CD4-positive, alpha-beta memory T cell (primary cell): ENCODE results near the gene ACP4. TPM values are rescaled to one million over a fixed set of nuclear protein-coding genes. Genes with fewer than 3 reads are reported as not detected.

Source experiments
- CTCF ChIA-PET: fragments of 350-600 bp; sonication (Branson Sonifier 250); formaldehyde crosslinking; loops from one replicate; lab custom pipeline; 2021; ENCODE audit warnings: inconsistent platforms; ENCODE audit not compliant: partially characterized antibody; lab: Charles Lee
- POLR2A ChIA-PET: fragments of 350-600 bp; sonication (Branson Sonifier 250); formaldehyde crosslinking; loops from one replicate; lab custom pipeline; 2021; ENCODE audit not compliant: partially characterized antibody; lab: Charles Lee
- DNase-seq, 5 donors: peaks; one replicate each; pipeline versions ENCODE4 v3.0.0 to v3.0.0-alpha.2; 2020 to 2022; ENCODE audit warnings: mixed read lengths in 1 of 5
- H3K27ac ChIP-seq: one replicate; pipeline ENCODE4 v1.7.0; 2013; ENCODE audit warnings: low read depth, low read length
- H3K27me3 ChIP-seq: 2 replicates; pipeline ENCODE4 v1.7.0; 2013; ENCODE audit warnings: mild to moderate bottlenecking, low read length, moderate library complexity; ENCODE audit not compliant: insufficient read depth
- H3K36me3 ChIP-seq: 2 replicates; pipeline ENCODE4 v1.7.0; 2013; ENCODE audit warnings: mild to moderate bottlenecking, low read length, moderate library complexity; ENCODE audit not compliant: insufficient read depth
- H3K4me1 ChIP-seq: 2 replicates; pipeline ENCODE4 v1.7.0; 2013; ENCODE audit warnings: mild to moderate bottlenecking, low read length, moderate library complexity; ENCODE audit not compliant: insufficient read depth
- H3K4me3 ChIP-seq, 2 donors: one replicate each; pipeline ENCODE4 v1.7.0; 2013; ENCODE audit warnings: low read length in 2 of 2, mild to moderate bottlenecking in 1 of 2
- H3K9me3 ChIP-seq, 2 donors: one replicate each; pipeline ENCODE4 v1.7.0; 2013; ENCODE audit warnings: low read length in 2 of 2, control low read depth in 1 of 2; ENCODE audit not compliant: control insufficient read depth in 1 of 2
- H3K27ac Mint-ChIP-seq, 7 donors: one replicate each; pipeline ENCODE4 v1.8.0; 2020 to 2021; ENCODE audit warnings: mixed read lengths in 7 of 7, mild to moderate bottlenecking in 6 of 7, inconsistent platforms in 3 of 7, moderate library complexity in 3 of 7
- H3K27me3 Mint-ChIP-seq, 2 donors: one replicate each; pipeline ENCODE4 v1.8.0; 2020 to 2021; ENCODE audit warnings: mixed read lengths in 2 of 2
- H3K36me3 Mint-ChIP-seq, 2 donors: one replicate each; pipeline ENCODE4 v1.8.0; 2020 to 2021; ENCODE audit warnings: mixed read lengths in 2 of 2, inconsistent platforms in 1 of 2, mild to moderate bottlenecking in 1 of 2
- H3K4me1 Mint-ChIP-seq, 4 donors: one replicate each; pipeline ENCODE4 v1.8.0; 2020 to 2021; ENCODE audit warnings: mixed read lengths in 4 of 4, mild to moderate bottlenecking in 1 of 4
- H3K4me3 Mint-ChIP-seq, 8 donors: one replicate each; pipeline ENCODE4 v1.8.0; 2020 to 2021; ENCODE audit warnings: mixed read lengths in 8 of 8, mild to moderate bottlenecking in 7 of 8, moderate library complexity in 6 of 8, inconsistent platforms in 3 of 8
- H3K9me3 Mint-ChIP-seq, 8 donors: one replicate each; pipeline ENCODE4 v1.8.0; 2020 to 2021; ENCODE audit warnings: mixed read lengths in 8 of 8, mild to moderate bottlenecking in 5 of 8, inconsistent platforms in 3 of 8, moderate library complexity in 1 of 8
- intact Hi-C: fragments of 100-400 bp; cut with micrococcal nuclease; formaldehyde crosslinking; loops from one replicate; pipeline ENCODE4 v1.15.1; 2023
- polyA plus RNA-seq, 2 donors: library from polyadenylated mRNA; unstranded; fragments of 300-500 nt; fragmentation: Illumina TruSeq; gene quantifications; one replicate each; pipeline ENCODE4 v1.2.3, GENCODE V29; 2021
- total RNA-seq, 2 experiments: library from RNA; stranded (reverse); gene quantifications; one replicate each; pipeline ENCODE4 v1.2.3, GENCODE V29; 2021

ACP4 gene
- total and polyA plus RNA-seq, 4 experiments from 2014 or later: not detected

GRCh38 chr19:50797429-50797780 lies 7.2 kb downstream of the ACP4 start:
- CTCF ChIA-PET: interaction anchor here (1.9 kb wide), 1 partner anchor 13 kb away, joined by 4 read pairs; no protein-coding TSS in a partner anchor
- intact Hi-C loops: no loop called here
- H3K36me3 Mint-ChIP-seq: peaks cover 10 to 28% of the 10 kb centered on the region in 2 donors
- Histone ChIP-seq H3K9me3 (no peaks in the 10 kb centered on the region), H3K27ac (no peak overlapping the region), H3K36me3 (peaks cover 23% of the 10 kb centered on the region), H3K4me3 (no peak overlapping the region), H3K4me1 (peaks cover 10% of the 10 kb centered on the region), H3K27me3 (no peaks in the 10 kb centered on the region)
- no peaks in the 10 kb centered on the region for H3K9me3 Mint-ChIP-seq
- no peak for DNase-seq
- H3K27me3 Mint-ChIP-seq: no peaks in the 10 kb centered on the region
- peaks cover 10 to 17% (median 16%) of the 10 kb centered on the region in 4 donors for H3K4me1 Mint-ChIP-seq
- H3K27ac Mint-ChIP-seq: no peak overlapping the region
- H3K4me3 Mint-ChIP-seq: no peak overlapping the region
- POLR2A ChIA-PET: no interaction called here

- peaks cover 23% of the 10 kb centered on the region for H3K36me3 ChIP-seq
- no peaks in the 10 kb centered on the region for H3K27me3 ChIP-seq
- peaks cover 10 to 31% of the 10 kb centered on the region in 2 donors for H3K36me3 Mint-ChIP-seq
- intact Hi-C loops: no loop called here
- peak overlapping the region in 1 of 8 donors; percentile 36 for H3K4me3 Mint-ChIP-seq
- H3K27me3 Mint-ChIP-seq: no peaks in the 10 kb centered on the region
- POLR2A ChIA-PET: no interaction called here
- H3K4me1 ChIP-seq: peaks cover 16% of the 10 kb centered on the region
- no peaks in the 10 kb centered on the region for H3K9me3 Mint-ChIP-seq
- no peak overlapping the region for H3K4me3 ChIP-seq
- CTCF ChIA-PET: no interaction called here
- H3K9me3 ChIP-seq: no peaks in the 10 kb centered on the region
- no peak overlapping the region for H3K27ac ChIP-seq
- H3K27ac Mint-ChIP-seq: no peak overlapping the region
- DNase-seq: no peak
- peaks cover 14 to 23% (median 21%) of the 10 kb centered on the region in 4 donors for H3K4me1 Mint-ChIP-seq
Measured at GRCh38 chr19:50797781-50798658, 7.8 kb downstream of the ACP4 start.

- H3K9me3 Mint-ChIP-seq: no peaks in the 10 kb centered on the region
- peaks cover 10 to 38% of the 10 kb centered on the region in 2 donors for H3K36me3 Mint-ChIP-seq
- CTCF ChIA-PET: no interaction called here
- DNase-seq: no peak
- H3K27me3 Mint-ChIP-seq: no peaks in the 10 kb centered on the region
- Histone ChIP-seq H3K4me1 (peaks cover 25% of the 10 kb centered on the region), H3K27me3 (no peaks in the 10 kb centered on the region), H3K9me3 (no peaks in the 10 kb centered on the region), H3K36me3 (peaks cover 23% of the 10 kb centered on the region), H3K27ac (no peak overlapping the region), H3K4me3 (no peak overlapping the region)
- intact Hi-C loops: no loop called here
- POLR2A ChIA-PET: no interaction called here
- H3K27ac Mint-ChIP-seq: no peak overlapping the region
- H3K4me3 Mint-ChIP-seq: no peak overlapping the region
- peaks cover 20 to 32% (median 28%) of the 10 kb centered on the region in 4 donors for H3K4me1 Mint-ChIP-seq
Measured at GRCh38 chr19:50798659-50799546, 8.7 kb downstream of the ACP4 start.

- H3K36me3 Mint-ChIP-seq: peaks cover 10 to 39% of the 10 kb centered on the region in 2 donors
- Histone ChIP-seq H3K27me3 (no peaks in the 10 kb centered on the region), H3K36me3 (peaks cover 23% of the 10 kb centered on the region), H3K9me3 (no peaks in the 10 kb centered on the region), H3K4me1 (peaks cover 20% of the 10 kb centered on the region), H3K4me3 (no peak overlapping the region), H3K27ac (no peak overlapping the region)
- H3K4me3 Mint-ChIP-seq: no peak overlapping the region
- H3K4me1 Mint-ChIP-seq: peaks cover 21 to 33% (median 27%) of the 10 kb centered on the region in 4 donors
- H3K9me3 Mint-ChIP-seq: peaks cover 0 to 2% (median 0%) of the 10 kb centered on the region in 8 donors
- ChIA-PET CTCF (no interaction called here), POLR2A (no interaction called here)
- intact Hi-C loops: no loop called here
- H3K27ac Mint-ChIP-seq: no peak overlapping the region
- H3K27me3 Mint-ChIP-seq: no peaks in the 10 kb centered on the region
- DNase-seq: no peak
Measured at GRCh38 chr19:50799547-50799851, 9.3 kb downstream of the ACP4 start.

- H3K4me3 Mint-ChIP-seq: no peak overlapping the region
- H3K9me3 Mint-ChIP-seq: peaks cover 0 to 3% (median 0%) of the 10 kb centered on the region in 8 donors
Measured at GRCh38 chr19:50801107-50801506, 10.9 kb downstream of the ACP4 start.

GRCh38 chr19:50803633-50804419 lies 13.6 kb downstream of the ACP4 start:
- Histone ChIP-seq H3K4me3 (peak overlapping the region; percentile 66 to 71), H3K27me3 (no peaks in the 10 kb centered on the region), H3K36me3 (peaks cover 9% of the 10 kb centered on the region), H3K27ac (peak overlapping the region; percentile 93), H3K4me1 (peaks cover 27% of the 10 kb centered on the region), H3K9me3 (no peaks in the 10 kb centered on the region)
- Mint-ChIP-seq H3K4me3 (peak overlapping the region; percentile 95 to 100 (median 100)), H3K9me3 (peaks cover 0 to 4% (median 0%) of the 10 kb centered on the region in 8 donors), H3K27ac (peak overlapping the region; percentile 99 to 100 (median 100)), H3K4me1 (peaks cover 24 to 50% (median 40%) of the 10 kb centered on the region in 4 donors), H3K36me3 (peaks cover 10 to 32% of the 10 kb centered on the region in 2 donors), H3K27me3 (no peaks in the 10 kb centered on the region)
- intact Hi-C loops: loop anchor here (1.0 to 10.0 kb wide), 6 partner anchors 293 to 875 kb away; partner anchors contain the start of genes ATF5, CTU1, JOSD2 and NR1H2
- peak in 2 of 5 donors; percentile 6 to 14 for DNase-seq
- ChIA-PET CTCF (no interaction called here), POLR2A (interaction anchor here (0.7 to 2.8 kb wide), 5 partner anchors 8 to 446 kb away, joined by 3 to 14 read pairs (median 4); partner anchors contain the start of gene JOSD2)

More at GRCh38 chr19:50801107-50801506, 10.9 kb downstream of the ACP4 start:
- H3K4me1 ChIP-seq: peaks cover 27% of the 10 kb centered on the region
- H3K27ac ChIP-seq: no peak overlapping the region
- peaks cover 23% of the 10 kb centered on the region for H3K36me3 ChIP-seq
- peaks cover 10 to 42% of the 10 kb centered on the region in 2 donors for H3K36me3 Mint-ChIP-seq
- ChIA-PET POLR2A (no interaction called here), CTCF (no interaction called here)
- H3K27me3 Mint-ChIP-seq: no peaks in the 10 kb centered on the region
- peak overlapping the region in 3 of 7 donors; percentile 3 to 68 (median 27) for H3K27ac Mint-ChIP-seq
- intact Hi-C loops: loop anchor here (10.0 kb wide), 1 partner anchor 776 kb away; the partner anchor contains the start of genes VRK3 and ZNF473
- DNase-seq: no peak
- peaks cover 24 to 49% (median 37%) of the 10 kb centered on the region in 4 donors for H3K4me1 Mint-ChIP-seq
- H3K9me3 ChIP-seq: no peaks in the 10 kb centered on the region
- no peaks in the 10 kb centered on the region for H3K27me3 ChIP-seq
- no peak overlapping the region for H3K4me3 ChIP-seq
